Measurements from ENCODE around the gene STAM2.

DNA sequence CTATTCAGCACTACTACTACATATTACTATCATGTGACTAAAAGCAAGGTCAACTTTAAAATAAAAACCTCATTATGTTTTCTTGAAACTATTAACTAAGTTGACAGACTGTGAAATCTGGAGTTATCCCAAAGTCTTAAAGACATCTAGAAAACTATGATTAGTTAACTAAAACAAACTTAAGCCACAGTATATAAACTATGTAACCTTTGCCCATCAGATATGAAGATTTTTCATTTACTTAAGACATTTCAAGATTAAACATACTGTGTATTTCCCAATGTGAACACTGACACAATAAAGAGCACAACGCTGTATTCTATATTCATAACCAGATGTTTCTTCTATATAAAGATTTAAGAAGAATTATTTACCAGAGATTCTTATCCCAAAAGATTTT, 43.3 kb downstream of the STAM2 start:
- TF ChIP-seq, protein P1, sequence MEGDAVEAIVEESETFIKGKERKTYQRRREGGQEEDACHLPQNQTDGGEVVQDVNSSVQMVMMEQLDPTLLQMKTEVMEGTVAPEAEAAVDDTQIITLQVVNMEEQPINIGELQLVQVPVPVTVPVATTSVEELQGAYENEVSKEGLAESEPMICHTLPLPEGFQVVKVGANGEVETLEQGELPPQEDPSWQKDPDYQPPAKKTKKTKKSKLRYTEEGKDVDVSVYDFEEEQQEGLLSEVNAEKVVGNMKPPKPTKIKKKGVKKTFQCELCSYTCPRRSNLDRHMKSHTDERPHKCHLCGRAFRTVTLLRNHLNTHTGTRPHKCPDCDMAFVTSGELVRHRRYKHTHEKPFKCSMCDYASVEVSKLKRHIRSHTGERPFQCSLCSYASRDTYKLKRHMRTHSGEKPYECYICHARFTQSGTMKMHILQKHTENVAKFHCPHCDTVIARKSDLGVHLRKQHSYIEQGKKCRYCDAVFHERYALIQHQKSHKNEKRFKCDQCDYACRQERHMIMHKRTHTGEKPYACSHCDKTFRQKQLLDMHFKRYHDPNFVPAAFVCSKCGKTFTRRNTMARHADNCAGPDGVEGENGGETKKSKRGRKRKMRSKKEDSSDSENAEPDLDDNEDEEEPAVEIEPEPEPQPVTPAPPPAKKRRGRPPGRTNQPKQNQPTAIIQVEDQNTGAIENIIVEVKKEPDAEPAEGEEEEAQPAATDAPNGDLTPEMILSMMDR (IDR thresholded peaks at IDR 0.05), result no peak
- TF ChIP-seq EP300 (IDR thresholded peaks at IDR 0.05), result no peak
- no peak for TF ChIP-seq POLR2A (IDR thresholded peaks at IDR 0.05)

Measured in ovary (tissue), 3 donors.